IMR-90 (cell line): ENCODE data around the gene PTBP1. TPM values are rescaled to one million over a fixed set of nuclear protein-coding genes. Genes with fewer than 3 reads are reported as not detected.

Source experiments
- ATAC-seq: fragments of 200-7000 bp; cut with Tn5 transposase; 2 replicates; pipeline ENCODE4 v1.9.1; 2020; ENCODE audit warnings: low read depth, mild to moderate bottlenecking, moderate library complexity
- BruUV-seq: library from RNA; stranded (reverse); fragments of 400-500 nt; replicated peaks from 2 replicates; lab custom pipeline; 2021; lab: Mats Ljungman, UMichigan
- CTCF ChIA-PET: fragments of 300-600 bp; formaldehyde crosslinking; extraction: SDS; loops from one replicate; lab custom pipeline; 2021; ENCODE audit warnings: antibody characterized with exemption; lab: Yijun Ruan, JAX
- POLR2A ChIA-PET: fragments of 300-600 bp; sonication (Branson Sonifier 250); formaldehyde crosslinking; loops from one replicate; lab custom pipeline; 2022; ENCODE audit warnings: antibody characterized with exemption; ENCODE audit not compliant: unreplicated experiment; lab: Charles Lee
- DNase-seq: peaks from one replicate; pipeline ENCODE4 v3.0.0; 2013
- H2AFZ ChIP-seq: replicated peaks from 2 replicates; pipeline ENCODE3; 2013; ENCODE audit warnings: low read length, mild to moderate bottlenecking; ENCODE audit not compliant: poor library complexity
- H2AK5ac ChIP-seq: 2 replicates; pipeline ENCODE4 v1.6.1; 2013; ENCODE audit warnings: low read depth, low read length, inconsistent platforms
- H2AK9ac ChIP-seq: replicated peaks from 2 replicates; pipeline ENCODE3; 2013; ENCODE audit warnings: mild to moderate bottlenecking, low read depth, low read length, moderate library complexity; ENCODE audit not compliant: poor library complexity
- H2BK120ac ChIP-seq: 2 replicates; pipeline ENCODE4 v1.6.1; 2013; ENCODE audit warnings: low read depth, low read length, inconsistent platforms
- H2BK15ac ChIP-seq: 3 replicates; pipeline ENCODE4 v1.6.1; 2013; ENCODE audit warnings: low read depth, low read length, inconsistent platforms
- H2BK20ac ChIP-seq: 2 replicates; pipeline ENCODE4 v1.6.1; 2013; ENCODE audit warnings: low read depth, mild to moderate bottlenecking, inconsistent platforms, low read length, moderate library complexity
- H2BK5ac ChIP-seq: 2 replicates; pipeline ENCODE4 v1.6.1; 2013; ENCODE audit warnings: mild to moderate bottlenecking, low read depth, low read length, inconsistent platforms; ENCODE audit not compliant: poor library complexity, severe bottlenecking
- H3K14ac ChIP-seq: replicated peaks from 2 replicates; pipeline ENCODE4 v1.6.1; 2013; ENCODE audit warnings: low read depth, low read length, inconsistent platforms
- H3K18ac ChIP-seq: 2 replicates; pipeline ENCODE4 v1.6.1; 2013; ENCODE audit warnings: low read depth, low read length, control low read depth
- H3K23ac ChIP-seq: 2 replicates; pipeline ENCODE4 v1.6.1; 2013; ENCODE audit warnings: low read depth, low read length, inconsistent platforms
- H3K27ac ChIP-seq: 2 replicates; pipeline ENCODE4 v1.5.1; 2013; ENCODE audit warnings: mild to moderate bottlenecking, control low read depth, low read length; ENCODE audit not compliant: insufficient read depth
- H3K27me3 ChIP-seq: 2 replicates; pipeline ENCODE4 v1.6.1; 2013; ENCODE audit warnings: low read length; ENCODE audit not compliant: control insufficient read depth, insufficient read depth
- H3K36me3 ChIP-seq: 2 replicates; pipeline ENCODE4 v1.6.1; 2013; ENCODE audit warnings: low read length, mixed read lengths; ENCODE audit not compliant: control insufficient read depth, insufficient read depth
- H3K4ac ChIP-seq: 2 replicates; pipeline ENCODE4 v1.6.1; 2013; ENCODE audit warnings: low read depth, low read length, inconsistent platforms
- H3K4me1 ChIP-seq: 2 replicates; pipeline ENCODE4 v1.6.1; 2013; ENCODE audit warnings: low read length, mixed read lengths; ENCODE audit not compliant: control insufficient read depth, insufficient read depth
- H3K4me2 ChIP-seq: 2 replicates; pipeline ENCODE4 v1.6.1; 2013; ENCODE audit warnings: low read depth, mild to moderate bottlenecking, control low read depth, low read length, moderate library complexity
- H3K4me3 ChIP-seq: 2 replicates; pipeline ENCODE4 v1.5.1; 2013; ENCODE audit warnings: low read depth, mild to moderate bottlenecking, control low read depth, low read length, moderate library complexity; ENCODE audit not compliant: insufficient read depth
- H3K56ac ChIP-seq: 2 replicates; pipeline ENCODE4 v1.6.1; 2013; ENCODE audit warnings: low read length, inconsistent platforms; ENCODE audit not compliant: insufficient read depth; ENCODE audit errors: extremely low read depth
- H3K79me1 ChIP-seq, 2 experiments: 2 replicates each; pipeline ENCODE4 v1.6.1; 2013; ENCODE audit warnings: low read length in 2 of 2, inconsistent platforms in 1 of 2, low read depth in 1 of 2
- H3K9ac ChIP-seq: 2 replicates; pipeline ENCODE4 v1.6.1; 2013; ENCODE audit warnings: low read depth, low read length, control low read depth
- H3K9me1 ChIP-seq: 2 replicates; pipeline ENCODE4 v1.6.1; 2013; ENCODE audit warnings: low read length, inconsistent platforms; ENCODE audit not compliant: insufficient read depth
- H3K9me3 ChIP-seq: 2 replicates; pipeline ENCODE4 v1.6.1; 2013; ENCODE audit warnings: low read length; ENCODE audit not compliant: control insufficient read depth, insufficient read depth
- H4K20me1 ChIP-seq: 2 replicates; pipeline ENCODE4 v1.6.1; 2013; ENCODE audit warnings: low read length, inconsistent platforms; ENCODE audit not compliant: insufficient read depth
- H4K5ac ChIP-seq: 2 replicates; pipeline ENCODE4 v1.6.1; 2013; ENCODE audit warnings: mild to moderate bottlenecking, low read depth, low read length, control low read depth
- H4K8ac ChIP-seq, 2 experiments: 2 replicates each; pipeline ENCODE4 v1.6.1; 2013; ENCODE audit warnings: low read depth in 2 of 2, low read length in 2 of 2, control low read depth in 1 of 2, inconsistent platforms in 1 of 2
- H4K91ac ChIP-seq: 2 replicates; pipeline ENCODE4 v1.6.1; 2013; ENCODE audit warnings: low read depth, low read length, inconsistent platforms; ENCODE audit not compliant: insufficient read depth
- BHLHE40 ChIP-seq: fragments of 150-350 bp; IDR thresholded peaks from 2 replicates; pipeline ENCODE4 v1.6.1; 2016; ENCODE audit warnings: mild to moderate bottlenecking, low read depth, low read length
- CEBPB ChIP-seq: IDR thresholded peaks from 2 replicates; pipeline ENCODE4 v1.6.1; 2012; ENCODE audit warnings: low read depth, low read length, improper control_type of control experiment
- CHD1 ChIP-seq: IDR thresholded peaks from 2 replicates; pipeline ENCODE4 v1.6.1; 2012; ENCODE audit warnings: low read depth, low read length, improper control_type of control experiment
- FOS ChIP-seq: fragments of 150-350 bp; IDR thresholded peaks from 2 replicates; pipeline ENCODE4 v1.6.1; 2016; ENCODE audit warnings: low read depth, low read length
- MAFK ChIP-seq: IDR thresholded peaks from 2 replicates; pipeline ENCODE4 v1.6.1; 2012; ENCODE audit warnings: low read depth, low read length, improper control_type of control experiment
- MAZ ChIP-seq: IDR thresholded peaks from 2 replicates; pipeline ENCODE4 v1.6.1; 2012; ENCODE audit warnings: low read depth, mild to moderate bottlenecking, low read length, improper control_type of control experiment, moderate library complexity, borderline replicate concordance
- MXI1 ChIP-seq: IDR thresholded peaks from 2 replicates; pipeline ENCODE4 v1.6.1; 2012; ENCODE audit warnings: low read depth, mild to moderate bottlenecking, low read length, moderate library complexity, borderline replicate concordance
- NFE2L2 ChIP-seq: fragments of 150-350 bp; IDR thresholded peaks from 2 replicates; pipeline ENCODE4 v1.6.1; 2016; ENCODE audit warnings: low read depth, mild to moderate bottlenecking, low read length
- POLR2A ChIP-seq: IDR thresholded peaks from 2 replicates; pipeline ENCODE4 v1.6.1; 2012; ENCODE audit warnings: mild to moderate bottlenecking, low read depth, low read length
- RCOR1 ChIP-seq: IDR thresholded peaks from 2 replicates; pipeline ENCODE4 v1.6.1; 2012; ENCODE audit warnings: mild to moderate bottlenecking, low read length, improper control_type of control experiment; ENCODE audit not compliant: insufficient replicate concordance
- RFX5 ChIP-seq: IDR thresholded peaks from 2 replicates; pipeline ENCODE4 v1.8.0; 2012; ENCODE audit warnings: low read depth, mild to moderate bottlenecking, low read length, moderate library complexity
- SMC3 ChIP-seq: fragments of 150-350 bp; IDR thresholded peaks from 2 replicates; pipeline ENCODE4 v1.6.1; 2016; ENCODE audit warnings: low read depth, mild to moderate bottlenecking, antibody characterized with exemption, low read length, moderate library complexity
- WGBS, 2 experiments: methylation state at CpG; one replicate each; pipeline versions ENCODE4 v1.1.5 to v1.1.7; 2013; ENCODE audit warnings: missing lambda C conversion rate in 2 of 2; ENCODE audit not compliant: insufficient read length in 1 of 2; ENCODE audit errors: extremely low coverage in 2 of 2; 5-methylcytosine and 5-hydroxymethylcytosine counted together
- dilution Hi-C: fragments of 300-500 bp; cut with HindIII; formaldehyde crosslinking; loops from one replicate; pipeline ENCODE4 v1.14.3; 2018; ENCODE audit warnings: low sequenced_read_pairs; ENCODE audit not compliant: unreplicated experiment
- in situ Hi-C: fragments of 300-500 bp; cut with MboI; formaldehyde crosslinking; loops from 3 replicates; pipeline ENCODE4 v1.14.3; 2019; ENCODE audit warnings: low sequenced_read_pairs, inconsistent platforms, mixed read lengths
- intact Hi-C: fragments of 100-400 bp; cut with micrococcal nuclease; formaldehyde crosslinking; loops from 2 replicates; pipeline ENCODE4 v1.10.0; 2022
- polyA plus RNA-seq, 3 experiments: library from polyadenylated mRNA; depleted of rRNA; stranded (reverse); fragments of >200 nt; gene quantifications; 2 replicates each; pipeline ENCODE4 v1.2.3, GENCODE V29; 2012; ENCODE audit warnings: low replicate concordance in 1 of 3
- total RNA-seq: library from RNA; depleted of rRNA; stranded (reverse); fragments of >200 nt; gene quantifications from 2 replicates; pipeline ENCODE4 v1.2.3, GENCODE V29; 2012
- TF ChIP-seq, protein P1 (sequence below): conservative IDR thresholded peaks from 2 replicates; pipeline ENCODE4 v1.5.1; 2012; ENCODE audit warnings: mild to moderate bottlenecking, low read depth, low read length, improper control_type of control experiment
- TF ChIP-seq, protein P2 (sequence below): fragments of 150-350 bp; IDR thresholded peaks from 2 replicates; pipeline ENCODE4 v1.6.1; 2016; ENCODE audit warnings: low read depth, mild to moderate bottlenecking, low read length, moderate library complexity, borderline replicate concordance

PTBP1 gene
- total and polyA plus RNA-seq, 2 of the 4 experiments (the other 2 are of a cell fraction) = 146 to 269 TPM

DNA sequence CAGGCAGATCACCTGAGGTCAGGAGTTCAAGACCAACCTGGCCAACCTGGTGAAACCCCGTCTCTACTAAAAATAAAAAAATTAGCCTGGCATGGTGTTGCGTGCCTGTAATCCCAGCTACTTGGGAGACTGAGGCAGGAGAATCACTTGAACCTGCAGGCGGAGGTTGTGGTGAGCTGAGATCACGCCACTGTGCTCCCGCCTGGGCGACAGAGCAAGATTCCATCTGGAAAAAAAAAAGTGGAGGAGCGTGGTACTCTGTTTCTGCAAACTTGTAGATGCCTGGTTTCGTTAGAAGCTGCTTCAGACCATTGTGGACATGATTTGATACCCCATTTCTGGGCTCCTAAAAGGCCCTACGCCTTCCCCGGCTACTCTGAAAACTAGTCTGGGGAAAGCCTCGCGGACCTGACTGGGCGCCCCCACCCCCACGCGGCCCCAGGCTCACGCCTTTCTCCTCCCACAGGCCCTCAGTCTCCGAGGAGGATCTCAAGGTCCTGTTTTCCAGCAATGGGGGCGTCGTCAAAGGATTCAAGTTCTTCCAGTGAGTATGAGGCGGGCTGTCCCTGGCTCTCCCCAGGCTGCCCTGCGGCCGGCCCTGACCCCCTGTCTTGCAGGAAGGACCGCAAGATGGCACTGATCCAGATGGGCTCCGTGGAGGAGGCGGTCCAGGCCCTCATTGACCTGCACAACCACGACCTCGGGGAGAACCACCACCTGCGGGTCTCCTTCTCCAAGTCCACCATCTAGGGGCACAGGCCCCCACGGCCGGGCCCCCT is 13.0 kb downstream of the PTBP1 start:
- H3K4ac ChIP-seq = no peak overlapping the region
- no peak overlapping the region for H3K56ac ChIP-seq
- no peak overlapping the region for H3K4me3 ChIP-seq
- H2AFZ ChIP-seq = no peak overlapping the region
- no peak overlapping the region for H4K91ac ChIP-seq
- no peaks in the 10 kb centered on the region for H3K4me1 ChIP-seq
- no peak overlapping the region for H2AK9ac ChIP-seq
- H3K9me1 ChIP-seq = no peaks in the 10 kb centered on the region
- no peak overlapping the region for H2BK20ac ChIP-seq
- no peak overlapping the region for H3K14ac ChIP-seq
- intact Hi-C loops = no loop called here
- H3K4me2 ChIP-seq = no peak overlapping the region
- H3K27me3 ChIP-seq = no peaks in the 10 kb centered on the region
- no peak overlapping the region for H2BK120ac ChIP-seq
- H3K9me3 ChIP-seq = no peaks in the 10 kb centered on the region
- H3K23ac ChIP-seq = no peak overlapping the region
- H3K79me1 ChIP-seq = peaks cover 11 to 42% of the 10 kb centered on the region in 2 experiments
- no peak for DNase-seq
- no peak overlapping the region for H3K9ac ChIP-seq
- in situ Hi-C loops = no loop called here
- no peak overlapping the region for H2BK15ac ChIP-seq
- peaks cover 86% of the 10 kb centered on the region for H3K36me3 ChIP-seq
- H2BK5ac ChIP-seq = no peak overlapping the region
- ChIA-PET POLR2A (no interaction called here), CTCF (interaction anchor here (0.6 kb wide), 1 partner anchor 65 kb away, joined by 4 read pairs; no protein-coding TSS in a partner anchor)
- no peak overlapping the region for H4K8ac ChIP-seq
- H3K27ac ChIP-seq = no peak overlapping the region
- 92% methylated on average over 14 of the region's 30 CpGs; no CpG with 5 or more reads in 1 of the 2 experiments for WGBS, 2 experiments
- dilution Hi-C loops = no loop called here
- BruUV-seq = no TSS peak
- no peak overlapping the region for H2AK5ac ChIP-seq
- no peak overlapping the region for H3K18ac ChIP-seq
- H4K5ac ChIP-seq = no peak overlapping the region
- TF ChIP-seq BHLHE40 = no peak
- no peak for TF ChIP-seq CEBPB
- no peak for TF ChIP-seq FOS
- TF ChIP-seq RCOR1 = no peak
- no peak for TF ChIP-seq CHD1
- TF ChIP-seq MAZ = no peak
- no peak for TF ChIP-seq POLR2A
- no peak for TF ChIP-seq RFX5
- TF ChIP-seq SMC3 = no peak
- TF ChIP-seq, protein P1, sequence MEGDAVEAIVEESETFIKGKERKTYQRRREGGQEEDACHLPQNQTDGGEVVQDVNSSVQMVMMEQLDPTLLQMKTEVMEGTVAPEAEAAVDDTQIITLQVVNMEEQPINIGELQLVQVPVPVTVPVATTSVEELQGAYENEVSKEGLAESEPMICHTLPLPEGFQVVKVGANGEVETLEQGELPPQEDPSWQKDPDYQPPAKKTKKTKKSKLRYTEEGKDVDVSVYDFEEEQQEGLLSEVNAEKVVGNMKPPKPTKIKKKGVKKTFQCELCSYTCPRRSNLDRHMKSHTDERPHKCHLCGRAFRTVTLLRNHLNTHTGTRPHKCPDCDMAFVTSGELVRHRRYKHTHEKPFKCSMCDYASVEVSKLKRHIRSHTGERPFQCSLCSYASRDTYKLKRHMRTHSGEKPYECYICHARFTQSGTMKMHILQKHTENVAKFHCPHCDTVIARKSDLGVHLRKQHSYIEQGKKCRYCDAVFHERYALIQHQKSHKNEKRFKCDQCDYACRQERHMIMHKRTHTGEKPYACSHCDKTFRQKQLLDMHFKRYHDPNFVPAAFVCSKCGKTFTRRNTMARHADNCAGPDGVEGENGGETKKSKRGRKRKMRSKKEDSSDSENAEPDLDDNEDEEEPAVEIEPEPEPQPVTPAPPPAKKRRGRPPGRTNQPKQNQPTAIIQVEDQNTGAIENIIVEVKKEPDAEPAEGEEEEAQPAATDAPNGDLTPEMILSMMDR = no peak
- TF ChIP-seq, protein P2, sequence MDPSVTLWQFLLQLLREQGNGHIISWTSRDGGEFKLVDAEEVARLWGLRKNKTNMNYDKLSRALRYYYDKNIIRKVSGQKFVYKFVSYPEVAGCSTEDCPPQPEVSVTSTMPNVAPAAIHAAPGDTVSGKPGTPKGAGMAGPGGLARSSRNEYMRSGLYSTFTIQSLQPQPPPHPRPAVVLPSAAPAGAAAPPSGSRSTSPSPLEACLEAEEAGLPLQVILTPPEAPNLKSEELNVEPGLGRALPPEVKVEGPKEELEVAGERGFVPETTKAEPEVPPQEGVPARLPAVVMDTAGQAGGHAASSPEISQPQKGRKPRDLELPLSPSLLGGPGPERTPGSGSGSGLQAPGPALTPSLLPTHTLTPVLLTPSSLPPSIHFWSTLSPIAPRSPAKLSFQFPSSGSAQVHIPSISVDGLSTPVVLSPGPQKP = no peak
- no peak for TF ChIP-seq MXI1
- TF ChIP-seq NFE2L2 = no peak
- TF ChIP-seq MAFK = no peak
- ATAC-seq = no peak
- H4K20me1 ChIP-seq = peaks cover 69% of the 10 kb centered on the region
